Gastrocnemius medialis (tissue), 4 donors: ENCODE results near the gene DMAP1.

ENCODE experiments used
- POLR2A ChIP-seq, 2 donors: fragments of 450-650 bp; IDR thresholded peaks; one replicate each; pipeline ENCODE4 v1.6.1; 2017; ENCODE audit warnings: antibody characterized with exemption in 2 of 2, mild to moderate bottlenecking in 2 of 2, moderate library complexity in 2 of 2
- TF ChIP-seq, protein P1 (sequence below), 5 experiments: fragments of 450-650 bp in 3 of 5; fragments of 200-600 bp in 2 of 5; sonication (generic) in 2 of 5; IDR thresholded peaks in 4 of 5; conservative IDR thresholded peaks in 1 of 5; 1 replicate in 4 of 5; 2 replicates in 1 of 5; pipeline ENCODE4 v1.5.1; 2016 to 2019; ENCODE audit warnings: antibody characterized with exemption in 5 of 5, mild to moderate bottlenecking in 3 of 5, moderate library complexity in 3 of 5

DNA sequence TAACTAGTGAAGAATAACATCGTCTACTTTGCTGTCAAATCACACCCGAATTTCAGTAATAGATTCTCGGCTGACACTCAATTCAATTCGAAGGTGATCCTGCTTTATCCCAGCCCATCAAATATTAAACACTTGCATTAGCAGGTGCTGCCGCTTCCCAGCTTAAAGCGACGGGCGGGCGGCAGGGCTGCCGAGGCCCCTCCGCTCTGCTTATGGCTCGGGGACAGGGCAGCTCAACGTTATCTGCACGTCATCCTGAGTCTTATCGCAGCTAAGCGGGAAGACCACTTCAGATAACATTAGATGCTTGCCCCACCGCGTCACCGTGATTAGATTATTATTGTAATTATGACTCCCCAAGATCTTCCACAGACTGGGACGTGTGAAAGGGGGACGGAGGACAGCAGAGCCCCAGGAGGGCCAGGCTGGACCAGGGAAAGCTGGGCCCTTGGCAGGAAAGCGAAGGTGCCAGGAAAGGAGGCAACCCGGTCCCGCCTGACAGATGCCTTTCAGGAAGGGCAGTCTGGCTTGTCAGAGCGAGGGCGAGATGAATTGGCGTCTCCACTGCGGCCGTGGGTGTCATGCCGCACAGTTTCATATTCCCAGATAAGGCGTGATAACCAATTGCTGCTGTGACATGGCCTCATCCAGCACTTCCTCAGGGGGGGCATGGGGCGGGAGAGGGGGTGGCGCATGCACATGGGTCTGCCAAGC is 37.0 kb downstream of the DMAP1 start:
- TF ChIP-seq, protein P1, sequence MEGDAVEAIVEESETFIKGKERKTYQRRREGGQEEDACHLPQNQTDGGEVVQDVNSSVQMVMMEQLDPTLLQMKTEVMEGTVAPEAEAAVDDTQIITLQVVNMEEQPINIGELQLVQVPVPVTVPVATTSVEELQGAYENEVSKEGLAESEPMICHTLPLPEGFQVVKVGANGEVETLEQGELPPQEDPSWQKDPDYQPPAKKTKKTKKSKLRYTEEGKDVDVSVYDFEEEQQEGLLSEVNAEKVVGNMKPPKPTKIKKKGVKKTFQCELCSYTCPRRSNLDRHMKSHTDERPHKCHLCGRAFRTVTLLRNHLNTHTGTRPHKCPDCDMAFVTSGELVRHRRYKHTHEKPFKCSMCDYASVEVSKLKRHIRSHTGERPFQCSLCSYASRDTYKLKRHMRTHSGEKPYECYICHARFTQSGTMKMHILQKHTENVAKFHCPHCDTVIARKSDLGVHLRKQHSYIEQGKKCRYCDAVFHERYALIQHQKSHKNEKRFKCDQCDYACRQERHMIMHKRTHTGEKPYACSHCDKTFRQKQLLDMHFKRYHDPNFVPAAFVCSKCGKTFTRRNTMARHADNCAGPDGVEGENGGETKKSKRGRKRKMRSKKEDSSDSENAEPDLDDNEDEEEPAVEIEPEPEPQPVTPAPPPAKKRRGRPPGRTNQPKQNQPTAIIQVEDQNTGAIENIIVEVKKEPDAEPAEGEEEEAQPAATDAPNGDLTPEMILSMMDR (IDR thresholded peaks at IDR 0.05 in 4 of 5, conservative IDR thresholded peaks at IDR 0.05 in 1 of 5): no peak
- no peak for TF ChIP-seq POLR2A (IDR thresholded peaks at IDR 0.05)
